ENCODE results near the gene ASIC4.

DNA sequence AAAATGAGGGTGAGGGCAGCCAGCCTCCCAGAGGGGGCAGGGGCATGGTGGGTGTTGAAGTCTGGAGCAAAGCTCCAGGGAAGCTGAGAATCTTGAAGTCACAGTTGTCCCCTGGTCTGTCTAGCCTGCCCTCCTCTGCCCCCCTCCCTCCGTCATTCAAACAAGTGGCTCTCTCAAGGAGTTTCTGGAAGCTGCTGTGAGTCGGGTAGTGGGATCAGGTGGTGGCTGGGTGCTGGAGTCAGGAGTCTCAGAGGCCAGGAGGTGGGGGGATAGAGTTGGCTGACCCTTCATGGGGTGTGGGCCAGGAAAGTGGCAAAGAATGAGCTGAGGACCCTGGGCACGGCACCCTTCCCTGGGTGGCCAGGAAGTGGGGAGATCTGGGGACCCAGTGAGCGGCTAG, 495 bp upstream of the ASIC4 start:
- TF ChIP-seq, protein P1, sequence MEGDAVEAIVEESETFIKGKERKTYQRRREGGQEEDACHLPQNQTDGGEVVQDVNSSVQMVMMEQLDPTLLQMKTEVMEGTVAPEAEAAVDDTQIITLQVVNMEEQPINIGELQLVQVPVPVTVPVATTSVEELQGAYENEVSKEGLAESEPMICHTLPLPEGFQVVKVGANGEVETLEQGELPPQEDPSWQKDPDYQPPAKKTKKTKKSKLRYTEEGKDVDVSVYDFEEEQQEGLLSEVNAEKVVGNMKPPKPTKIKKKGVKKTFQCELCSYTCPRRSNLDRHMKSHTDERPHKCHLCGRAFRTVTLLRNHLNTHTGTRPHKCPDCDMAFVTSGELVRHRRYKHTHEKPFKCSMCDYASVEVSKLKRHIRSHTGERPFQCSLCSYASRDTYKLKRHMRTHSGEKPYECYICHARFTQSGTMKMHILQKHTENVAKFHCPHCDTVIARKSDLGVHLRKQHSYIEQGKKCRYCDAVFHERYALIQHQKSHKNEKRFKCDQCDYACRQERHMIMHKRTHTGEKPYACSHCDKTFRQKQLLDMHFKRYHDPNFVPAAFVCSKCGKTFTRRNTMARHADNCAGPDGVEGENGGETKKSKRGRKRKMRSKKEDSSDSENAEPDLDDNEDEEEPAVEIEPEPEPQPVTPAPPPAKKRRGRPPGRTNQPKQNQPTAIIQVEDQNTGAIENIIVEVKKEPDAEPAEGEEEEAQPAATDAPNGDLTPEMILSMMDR (IDR thresholded peaks at IDR 0.05; ENCODE audit: insufficient read depth, low read length, poor library complexity, severe bottlenecking) = no peak
- TF ChIP-seq EZH2phosphoT487 (conservative IDR thresholded peaks at IDR 0.05; ENCODE audit: low read length) = no peak
